ENCODE data around the gene COL23A1.
A peak's percentile ranks its signal among the peaks of the same experiment; 100 is the strongest.
"Not testable (repeated sequence)": the region's sequence is repeated elsewhere in the genome, so short reads cannot be mapped to it uniquely, and the experiment has no call there.

Gene COL23A1

GRCh38 chr5:178318893-178319292 is 271.3 kb downstream of the COL23A1 start:
- no peak overlapping the region for H3K4me3 ChIP-seq

GRCh38 chr5:178318382-178318781 is 271.8 kb downstream of the COL23A1 start:
- DNase-seq (ENCODE audit: low spot score), result no peak
- H3K4me3 ChIP-seq, result no peak overlapping the region
- H3K27ac ChIP-seq, result no peak overlapping the region
- TF ChIP-seq CTCF (IDR thresholded peaks at IDR 0.05), result no peak

More at GRCh38 chr5:178318893-178319292, 271.3 kb downstream of the COL23A1 start:
- no peak overlapping the region for H3K27ac ChIP-seq
- DNase-seq (ENCODE audit: low spot score), result no peak
- TF ChIP-seq CTCF (IDR thresholded peaks at IDR 0.05), result no peak

GRCh38 chr5:178317727-178318126 is 272.5 kb downstream of the COL23A1 start:
- DNase-seq (ENCODE audit: low spot score); H3K27ac ChIP-seq; H3K4me3 ChIP-seq: not testable (repeated sequence)

GRCh38 chr5:178314961-178315820 is 275.0 kb downstream of the COL23A1 start:
- no peak for DNase-seq (ENCODE audit: low spot score)
- TF ChIP-seq CTCF (IDR thresholded peaks at IDR 0.05), result no peak
- no peak overlapping the region for H3K27ac ChIP-seq

GRCh38 chr5:178314061-178314660 is 276.0 kb downstream of the COL23A1 start:
- DNase-seq (ENCODE audit: low spot score), result peak; percentile 50
- Histone ChIP-seq H3K27ac (no peak overlapping the region), H3K4me3 (no peak overlapping the region)
- TF ChIP-seq CTCF (IDR thresholded peaks at IDR 0.05), result no peak

More at GRCh38 chr5:178314961-178315820, 275.0 kb downstream of the COL23A1 start:
- H3K4me3 ChIP-seq, result no peak overlapping the region

GRCh38 chr5:178313316-178313715 is 276.9 kb downstream of the COL23A1 start:
- Histone ChIP-seq H3K27ac (no peak overlapping the region), H3K4me3 (no peak overlapping the region)
- no peak for TF ChIP-seq CTCF (IDR thresholded peaks at IDR 0.05)
- no peak for DNase-seq (ENCODE audit: low spot score)

- TF ChIP-seq CTCF (IDR thresholded peaks at IDR 0.05), result no peak
- Histone ChIP-seq H3K4me3 (no peak overlapping the region), H3K27ac (no peak overlapping the region)
- DNase-seq (ENCODE audit: low spot score), result no peak
These were observed 277.3 kb downstream of the COL23A1 start for GRCh38 chr5:178312880-178313282.
